DND-41 (cell line): Measurements from ENCODE around the gene SPRR3.

Source experiments
- EZH2 ChIP-seq: IDR thresholded peaks from 3 replicates; pipeline ENCODE4 v1.6.1; 2012; ENCODE audit warnings: borderline replicate concordance, low read depth, mild to moderate bottlenecking, moderate library complexity, low read length, inconsistent platforms; ENCODE audit not compliant: severe bottlenecking
- TF ChIP-seq, protein P1 (sequence below): IDR thresholded peaks from 2 replicates; pipeline ENCODE4 v1.5.1; 2012; ENCODE audit warnings: borderline replicate concordance, low read length, moderate library complexity, mild to moderate bottlenecking; ENCODE audit not compliant: poor library complexity, severe bottlenecking; ENCODE audit errors: extremely low read depth

DNA sequence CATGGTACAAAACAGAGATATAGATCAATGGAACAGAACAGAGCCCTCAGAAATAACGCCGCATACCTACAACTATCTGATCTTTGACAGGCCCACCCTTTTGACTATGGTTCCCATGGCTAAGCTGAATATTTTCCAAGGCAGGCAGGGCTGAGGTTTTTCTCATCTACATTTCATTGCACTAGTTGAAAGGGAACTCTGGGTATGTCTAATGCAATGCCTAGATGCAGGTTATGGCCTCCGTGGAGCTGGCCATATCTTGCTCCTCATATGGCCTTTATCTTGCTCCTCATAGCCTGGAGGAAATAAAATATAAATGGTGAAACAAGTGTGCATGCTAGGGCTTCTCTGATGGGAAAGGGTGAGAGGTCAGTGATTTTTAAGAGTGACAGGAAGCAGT is 44.0 kb upstream of the SPRR3 start:
- TF ChIP-seq, protein P1, sequence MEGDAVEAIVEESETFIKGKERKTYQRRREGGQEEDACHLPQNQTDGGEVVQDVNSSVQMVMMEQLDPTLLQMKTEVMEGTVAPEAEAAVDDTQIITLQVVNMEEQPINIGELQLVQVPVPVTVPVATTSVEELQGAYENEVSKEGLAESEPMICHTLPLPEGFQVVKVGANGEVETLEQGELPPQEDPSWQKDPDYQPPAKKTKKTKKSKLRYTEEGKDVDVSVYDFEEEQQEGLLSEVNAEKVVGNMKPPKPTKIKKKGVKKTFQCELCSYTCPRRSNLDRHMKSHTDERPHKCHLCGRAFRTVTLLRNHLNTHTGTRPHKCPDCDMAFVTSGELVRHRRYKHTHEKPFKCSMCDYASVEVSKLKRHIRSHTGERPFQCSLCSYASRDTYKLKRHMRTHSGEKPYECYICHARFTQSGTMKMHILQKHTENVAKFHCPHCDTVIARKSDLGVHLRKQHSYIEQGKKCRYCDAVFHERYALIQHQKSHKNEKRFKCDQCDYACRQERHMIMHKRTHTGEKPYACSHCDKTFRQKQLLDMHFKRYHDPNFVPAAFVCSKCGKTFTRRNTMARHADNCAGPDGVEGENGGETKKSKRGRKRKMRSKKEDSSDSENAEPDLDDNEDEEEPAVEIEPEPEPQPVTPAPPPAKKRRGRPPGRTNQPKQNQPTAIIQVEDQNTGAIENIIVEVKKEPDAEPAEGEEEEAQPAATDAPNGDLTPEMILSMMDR, result no peak
- TF ChIP-seq EZH2, result no peak
